GM11168 (cell line): ENCODE data around the gene EMC8.
"Not testable (repeated sequence)": the region's sequence is repeated elsewhere in the genome, so short reads cannot be mapped to it uniquely, and the experiment has no call there.

ENCODE experiments used
- in situ Hi-C: fragments of 300-500 bp; cut with MboI; formaldehyde crosslinking; loops from one replicate; pipeline ENCODE4 v1.12.0; 2022; ENCODE audit warnings: low sequenced_read_pairs; ENCODE audit not compliant: unreplicated experiment

EMC8 gene

GRCh38 chr16:85819771-85820170, 20.4 kb upstream of the EMC8 start:
- in situ Hi-C loops: loop anchor here (5.0 to 10.0 kb wide), 3 partner anchors 73 to 198 kb away; no protein-coding TSS in a partner anchor

GRCh38 chr16:85819245-85819644, 19.9 kb upstream of the EMC8 start:
- in situ Hi-C loops: no loop called here

- in situ Hi-C loops: not testable (repeated sequence)
These were observed 17.9 kb upstream of the EMC8 start for GRCh38 chr16:85817195-85817594.

- in situ Hi-C loops: no loop called here
These were observed 16.8 kb upstream of the EMC8 start for GRCh38 chr16:85816159-85816558.

GRCh38 chr16:85812811-85813700, 13.7 kb upstream of the EMC8 start:
- in situ Hi-C loops: no loop called here

- in situ Hi-C loops: no loop called here
These were observed 12.9 kb upstream of the EMC8 start for GRCh38 chr16:85812031-85812807.

- in situ Hi-C loops: no loop called here
These were observed 11.4 kb upstream of the EMC8 start for GRCh38 chr16:85810742-85811115.

GRCh38 chr16:85810097-85810741, 10.9 kb upstream of the EMC8 start:
- in situ Hi-C loops: no loop called here

GRCh38 chr16:85809645-85810044, 10.3 kb upstream of the EMC8 start:
- in situ Hi-C loops: no loop called here

GRCh38 chr16:85808926-85809325, 9.6 kb upstream of the EMC8 start:
- in situ Hi-C loops: no loop called here

- in situ Hi-C loops: not testable (repeated sequence)
These were observed 8.8 kb upstream of the EMC8 start for GRCh38 chr16:85808104-85808503.

- in situ Hi-C loops: not testable (repeated sequence)
These were observed 8.0 kb upstream of the EMC8 start for GRCh38 chr16:85807340-85807739.

- in situ Hi-C loops: no loop called here
These were observed 7.2 kb upstream of the EMC8 start for GRCh38 chr16:85806539-85806938.

- in situ Hi-C loops: no loop called here
These were observed 6.2 kb upstream of the EMC8 start for GRCh38 chr16:85805442-85806045.

GRCh38 chr16:85803570-85803969, 4.2 kb upstream of the EMC8 start:
- in situ Hi-C loops: no loop called here

GRCh38 chr16:85800321-85800669, 951 bp upstream of the EMC8 start:
- in situ Hi-C loops: no loop called here

GRCh38 chr16:85798901-85799496, 345 bp downstream of the EMC8 start:
- in situ Hi-C loops: no loop called here

- in situ Hi-C loops: no loop called here
These were observed 1.0 kb downstream of the EMC8 start for GRCh38 chr16:85798283-85798776.

GRCh38 chr16:85796599-85796998, 2.7 kb downstream of the EMC8 start:
- in situ Hi-C loops: no loop called here

GRCh38 chr16:85796152-85796551, 3.2 kb downstream of the EMC8 start:
- in situ Hi-C loops: no loop called here
